GM18951 (cell line): ENCODE measurements around the gene NEK6.

Experiments used
- POLR2A ChIP-seq: IDR thresholded peaks from 4 replicates; pipeline ENCODE4 v1.6.1; 2011; ENCODE audit warnings: mild to moderate bottlenecking; ENCODE audit not compliant: insufficient read length, insufficient read depth; ENCODE audit errors: extremely low read depth
- in situ Hi-C: fragments of 300-500 bp; cut with MboI; formaldehyde crosslinking; loops from one replicate; pipeline ENCODE4 v1.12.0; 2022; ENCODE audit warnings: low sequenced_read_pairs, mixed read lengths, inconsistent platforms; ENCODE audit not compliant: unreplicated experiment

NEK6 gene

DNA sequence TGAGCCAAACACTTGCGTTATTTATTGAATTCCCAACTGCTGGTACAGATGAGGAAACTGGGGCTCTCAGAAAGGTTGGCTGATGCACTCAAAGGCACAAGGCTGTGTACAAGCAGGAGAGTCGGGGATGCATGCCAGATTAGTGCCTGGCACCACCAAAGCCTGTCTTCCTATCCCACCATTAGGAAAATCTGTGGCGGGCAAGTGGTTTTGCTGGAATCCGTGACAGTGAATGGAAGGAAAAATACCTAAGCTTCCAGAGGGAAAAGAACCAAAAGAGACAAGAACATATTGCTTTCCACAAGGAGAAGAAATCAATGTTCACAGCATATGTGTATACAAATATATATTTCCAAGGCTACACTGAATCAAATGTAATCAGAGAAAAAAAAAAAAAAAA lies 106.4 kb downstream of the NEK6 start:
- TF ChIP-seq POLR2A, result no peak
- in situ Hi-C loops, result no loop called here

DNA sequence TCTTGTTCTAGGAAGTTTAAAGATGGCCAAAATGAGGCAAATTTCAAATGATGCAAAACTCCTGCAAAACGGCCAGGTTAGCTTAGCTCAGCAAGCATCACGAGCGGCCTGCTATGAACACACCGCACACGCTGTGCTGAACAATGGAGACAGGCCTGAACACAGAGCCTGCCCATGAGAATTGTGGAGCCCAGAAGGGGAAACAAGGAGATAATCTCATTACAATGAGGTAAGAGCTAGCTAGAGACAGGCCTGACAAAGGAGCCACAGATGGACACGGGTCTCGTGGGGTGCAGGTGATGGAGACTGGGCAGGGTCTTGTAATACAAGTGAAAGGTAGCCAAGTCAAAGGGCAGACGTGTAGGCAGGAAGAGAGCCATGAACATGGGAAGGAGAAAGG lies 107.3 kb downstream of the NEK6 start:
- no peak for TF ChIP-seq POLR2A
- in situ Hi-C loops, result no loop called here

GRCh38 chr9:124366476-124367220 lies 108.9 kb downstream of the NEK6 start:
- no peak for TF ChIP-seq POLR2A
- in situ Hi-C loops, result no loop called here

- in situ Hi-C loops, result no loop called here
- TF ChIP-seq POLR2A, result no peak
These were observed 110.9 kb downstream of the NEK6 start for GRCh38 chr9:124368692-124369091.

DNA sequence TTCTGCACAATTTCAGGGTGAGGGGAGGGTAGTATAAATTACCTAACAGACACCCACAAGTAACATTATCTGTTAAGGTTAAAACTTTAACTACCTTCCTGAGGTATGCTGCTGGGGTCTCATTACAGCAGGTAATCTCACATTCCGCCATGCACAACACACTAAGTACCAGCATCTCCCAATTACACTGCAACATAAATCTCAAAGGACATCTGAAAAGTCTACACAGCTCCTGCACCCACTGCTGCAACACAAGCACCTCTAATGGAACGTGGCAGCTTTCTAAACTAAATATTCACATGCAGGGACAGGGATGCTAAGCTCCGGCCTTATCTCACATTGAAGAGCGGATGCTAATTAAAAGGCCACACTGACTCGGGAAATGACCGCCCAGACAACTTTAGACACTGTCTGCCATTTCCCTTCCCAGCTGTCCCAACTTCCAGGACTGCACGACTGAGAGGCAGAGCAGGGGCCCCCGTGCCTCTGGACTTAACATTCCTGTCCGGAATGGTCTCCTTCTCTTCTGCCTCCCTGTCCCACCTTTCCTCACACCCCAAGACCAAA lies 111.6 kb downstream of the NEK6 start:
- in situ Hi-C loops, result no loop called here
- no peak for TF ChIP-seq POLR2A

GRCh38 chr9:124370896-124371582 lies 113.3 kb downstream of the NEK6 start:
- no peak for TF ChIP-seq POLR2A
- in situ Hi-C loops, result no loop called here

GRCh38 chr9:124372038-124372437 lies 114.3 kb downstream of the NEK6 start:
- in situ Hi-C loops, result no loop called here
- TF ChIP-seq POLR2A, result no peak

- in situ Hi-C loops, result no loop called here
- TF ChIP-seq POLR2A, result no peak
These were observed 115.6 kb downstream of the NEK6 start for GRCh38 chr9:124373386-124373785.

DNA sequence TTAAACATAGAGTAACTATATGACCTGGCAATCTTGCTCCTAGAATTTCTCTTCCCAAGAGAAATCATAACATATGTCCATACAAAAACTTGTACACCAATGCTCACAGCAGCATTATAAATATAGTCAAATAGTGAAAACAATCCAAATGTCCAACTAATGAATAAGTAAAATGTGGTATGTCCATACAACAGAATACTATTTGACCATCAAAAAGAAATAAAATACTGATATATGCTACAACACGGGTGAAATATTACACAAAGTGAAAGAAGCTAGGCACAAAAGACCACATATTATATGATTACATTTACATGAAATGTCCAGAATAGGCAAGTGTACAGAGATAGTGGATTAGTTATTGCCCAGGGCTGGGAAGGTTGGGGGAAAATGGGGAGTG lies 116.1 kb downstream of the NEK6 start:
- in situ Hi-C loops, result no loop called here
- TF ChIP-seq POLR2A, result no peak

GRCh38 chr9:124375726-124376125 lies 118.0 kb downstream of the NEK6 start:
- no peak for TF ChIP-seq POLR2A
- in situ Hi-C loops, result no loop called here

DNA sequence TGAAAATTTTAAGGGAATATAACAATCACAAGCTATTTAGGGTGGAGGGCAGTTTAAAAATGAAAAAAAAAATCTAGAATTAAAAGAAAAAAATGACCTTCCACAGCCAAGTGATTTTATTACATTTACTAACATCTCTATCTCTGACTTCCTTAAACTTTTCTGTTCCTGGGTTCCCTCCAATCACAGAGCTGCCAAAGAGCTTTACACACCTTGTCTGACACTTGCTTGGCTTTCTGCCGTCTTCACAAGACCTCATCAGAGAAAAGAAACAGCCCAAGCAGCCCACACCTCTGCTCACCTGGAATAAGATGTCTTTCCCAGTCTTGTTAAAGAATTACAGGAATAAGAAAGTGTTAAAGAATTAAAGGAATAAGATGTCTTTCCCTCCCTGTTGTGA lies 118.6 kb downstream of the NEK6 start:
- in situ Hi-C loops, result no loop called here
- no peak for TF ChIP-seq POLR2A

GRCh38 chr9:124377551-124378406 lies 120.0 kb downstream of the NEK6 start:
- no peak for TF ChIP-seq POLR2A
- in situ Hi-C loops, result no loop called here
